Left colon (tissue), 2 donors: ENCODE results near the gene RAD51B. TPM values are rescaled to one million over a fixed set of nuclear protein-coding genes. Genes with fewer than 3 reads are reported as not detected.

Experiments
- ATAC-seq: fragments of 200-7000 bp; cut with Tn5 transposase; one replicate; pipeline ENCODE4 v1.9.1; 2020; ENCODE audit warnings: mild to moderate bottlenecking, moderate library complexity
- DNase-seq, 2 donors: peaks; one replicate each; pipeline ENCODE4 v3.0.0-alpha.2; 2020
- intact Hi-C, 2 donors: fragments of 100-400 bp; cut with DNase I in 1 of 2; cut with micrococcal nuclease in 1 of 2; formaldehyde crosslinking; loops; one replicate each; pipeline versions ENCODE4 v1.11.2 to v1.14.0; 2022; cut with DNase I, micrococcal nuclease
- total RNA-seq, 2 donors: library from RNA; stranded (reverse); fragmentation: NEBNext Ultra II Directional; extraction: Animal tissue kit (Norgen Biotek cat#: 25700); gene quantifications; one replicate each; pipeline ENCODE4 v1.2.1, GENCODE V29; 2021
- donor health status: DM: no; HTN: no; CAD: no.
- donor health status: DM: yes; HTN: yes; CAD: no.

The RAD51B gene
- total RNA-seq, 2 donors from 2014 or later: 13.7 to 16.8 TPM

- intact Hi-C loops: no loop called here
- DNase-seq (no peak), ATAC-seq (no peak)
Measured at GRCh38 chr14:68357777-68358176, 538.2 kb downstream of the RAD51B start.

DNA sequence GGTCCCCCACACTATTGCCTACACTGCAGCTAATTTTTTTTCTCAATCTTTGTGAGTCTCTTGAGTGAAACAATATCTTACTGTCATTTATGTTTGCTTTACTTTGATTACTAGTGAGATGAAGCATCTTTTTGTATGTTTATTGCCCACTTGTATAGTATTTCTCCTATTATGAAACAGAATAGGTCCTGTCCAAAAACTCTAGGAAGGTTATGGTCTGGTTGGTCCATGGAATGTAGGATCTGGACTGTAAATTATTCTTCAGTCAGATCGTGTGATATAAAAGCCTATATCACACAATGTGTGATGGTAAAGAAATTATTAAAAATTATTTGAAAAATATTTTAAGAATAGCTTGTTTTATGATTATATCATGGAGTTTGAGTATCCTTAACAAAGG is 538.9 kb downstream of the RAD51B start:
- ATAC-seq (no peak), DNase-seq (no peak)
- intact Hi-C loops: no loop called here

GRCh38 chr14:68359022-68359836 is 539.6 kb downstream of the RAD51B start:
- DNase-seq: no peak
- intact Hi-C loops: no loop called here
- ATAC-seq: no peak

GRCh38 chr14:68359837-68360552 is 540.4 kb downstream of the RAD51B start:
- ATAC-seq: peak; percentile 99
- intact Hi-C loops: no loop called here

GRCh38 chr14:68361231-68361630 is 541.7 kb downstream of the RAD51B start:
- intact Hi-C loops: no loop called here
- DNase-seq (no peak), ATAC-seq (no peak)

More at GRCh38 chr14:68359837-68360552, 540.4 kb downstream of the RAD51B start:
- peak; percentile 81 to 93 for DNase-seq

DNA sequence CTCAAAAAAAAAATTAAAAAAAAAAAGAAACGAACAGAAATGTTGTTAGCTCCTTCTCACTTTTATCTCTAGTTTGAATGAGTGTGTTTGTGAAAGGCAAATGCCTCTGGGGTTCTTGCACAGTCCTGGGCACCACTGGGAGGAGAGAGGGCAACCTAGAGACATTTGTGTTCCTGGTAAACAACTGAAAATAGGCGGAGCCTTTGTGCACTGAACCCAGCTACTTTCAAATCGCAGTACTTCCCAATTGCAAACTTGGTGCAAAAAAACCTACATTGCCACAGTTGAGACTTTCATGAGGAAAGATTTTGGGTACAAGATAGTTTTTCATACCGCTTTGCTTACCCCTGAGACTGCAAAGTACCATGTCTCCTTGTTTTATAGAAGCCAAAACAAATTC is 543.3 kb downstream of the RAD51B start:
- DNase-seq (no peak), ATAC-seq (no peak)
- intact Hi-C loops: no loop called here

DNA sequence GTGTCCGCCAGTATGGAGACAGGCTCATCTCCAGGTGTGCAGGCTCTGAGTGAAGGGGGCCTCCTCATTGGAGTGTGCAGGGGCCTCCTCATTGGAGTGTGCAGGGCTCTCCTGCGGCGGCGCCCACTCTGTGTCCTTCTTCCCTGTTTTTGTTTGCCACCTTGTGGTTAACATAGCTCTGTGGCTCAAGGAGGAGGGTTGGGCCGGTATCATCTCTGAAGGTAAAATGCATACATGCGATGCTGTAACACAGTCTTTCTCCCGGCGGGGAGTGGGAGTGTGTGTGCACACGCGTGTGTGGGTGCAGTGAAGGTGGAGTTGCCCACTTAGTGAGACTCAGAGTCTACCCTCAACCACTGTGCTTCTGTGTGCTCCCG is 543.9 kb downstream of the RAD51B start:
- DNase-seq: no peak
- no peak for ATAC-seq
- intact Hi-C loops: no loop called here

DNA sequence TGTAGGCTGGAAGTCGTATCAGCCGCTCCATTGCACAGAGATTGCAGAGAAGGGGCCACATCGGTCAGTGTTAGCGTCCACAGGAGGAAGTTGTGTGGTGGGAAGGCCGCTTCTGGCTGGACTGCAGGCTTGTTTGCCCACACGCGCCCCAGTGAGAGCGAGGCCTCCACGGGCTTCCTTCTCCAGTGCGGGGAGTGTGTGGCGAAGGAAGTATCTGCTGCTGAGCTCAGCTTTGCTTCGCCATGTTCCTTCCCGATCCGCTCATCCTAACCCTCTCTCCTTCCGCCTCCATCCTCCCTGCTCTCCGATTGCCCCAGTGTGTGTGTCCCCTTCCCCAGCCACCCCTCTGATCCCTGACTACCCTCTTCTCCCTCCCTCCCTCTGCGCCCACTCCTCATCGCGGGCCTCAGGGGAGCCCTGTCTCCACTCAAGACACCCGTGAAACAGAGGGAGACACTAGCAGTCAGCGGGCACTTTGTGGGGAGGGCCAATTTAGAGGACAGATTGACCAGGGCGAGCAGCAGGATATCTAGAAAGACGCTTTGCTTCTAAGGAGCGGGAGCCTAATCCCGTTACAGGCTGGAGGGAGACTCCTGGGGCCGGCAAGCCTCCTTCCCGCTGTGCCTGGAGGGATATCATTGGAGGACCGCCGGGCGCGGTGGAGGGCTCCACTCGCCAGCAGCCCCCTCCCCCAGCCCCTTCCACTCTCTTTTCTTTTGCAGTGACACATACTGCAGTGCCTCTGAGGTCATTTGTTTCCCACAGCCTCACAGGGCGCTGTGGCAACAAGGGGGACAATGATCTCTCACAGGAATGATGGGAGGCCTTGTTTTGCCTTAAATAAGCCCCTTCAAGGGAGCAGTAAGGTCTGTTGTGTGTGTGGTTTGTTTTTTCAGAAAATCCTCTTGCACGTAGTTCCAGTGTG is 544.5 kb downstream of the RAD51B start:
- intact Hi-C loops: no loop called here
- DNase-seq: peak; percentile 26 to 48
- ATAC-seq: no peak

GRCh38 chr14:68364792-68365192 is 545.2 kb downstream of the RAD51B start:
- DNase-seq (no peak), ATAC-seq (no peak)
- intact Hi-C loops: no loop called here

- DNase-seq (no peak), ATAC-seq (no peak)
- intact Hi-C loops: no loop called here
Measured at GRCh38 chr14:68365228-68365627, 545.6 kb downstream of the RAD51B start.

GRCh38 chr14:68366656-68367055 is 547.1 kb downstream of the RAD51B start:
- DNase-seq: no peak
- intact Hi-C loops: no loop called here
- no peak for ATAC-seq

- intact Hi-C loops: no loop called here
- DNase-seq (no peak), ATAC-seq (no peak)
Measured at GRCh38 chr14:68367536-68367935, 548.0 kb downstream of the RAD51B start.

GRCh38 chr14:68368850-68369249 is 549.3 kb downstream of the RAD51B start:
- ATAC-seq: no peak
- intact Hi-C loops: no loop called here
- no peak for DNase-seq

DNA sequence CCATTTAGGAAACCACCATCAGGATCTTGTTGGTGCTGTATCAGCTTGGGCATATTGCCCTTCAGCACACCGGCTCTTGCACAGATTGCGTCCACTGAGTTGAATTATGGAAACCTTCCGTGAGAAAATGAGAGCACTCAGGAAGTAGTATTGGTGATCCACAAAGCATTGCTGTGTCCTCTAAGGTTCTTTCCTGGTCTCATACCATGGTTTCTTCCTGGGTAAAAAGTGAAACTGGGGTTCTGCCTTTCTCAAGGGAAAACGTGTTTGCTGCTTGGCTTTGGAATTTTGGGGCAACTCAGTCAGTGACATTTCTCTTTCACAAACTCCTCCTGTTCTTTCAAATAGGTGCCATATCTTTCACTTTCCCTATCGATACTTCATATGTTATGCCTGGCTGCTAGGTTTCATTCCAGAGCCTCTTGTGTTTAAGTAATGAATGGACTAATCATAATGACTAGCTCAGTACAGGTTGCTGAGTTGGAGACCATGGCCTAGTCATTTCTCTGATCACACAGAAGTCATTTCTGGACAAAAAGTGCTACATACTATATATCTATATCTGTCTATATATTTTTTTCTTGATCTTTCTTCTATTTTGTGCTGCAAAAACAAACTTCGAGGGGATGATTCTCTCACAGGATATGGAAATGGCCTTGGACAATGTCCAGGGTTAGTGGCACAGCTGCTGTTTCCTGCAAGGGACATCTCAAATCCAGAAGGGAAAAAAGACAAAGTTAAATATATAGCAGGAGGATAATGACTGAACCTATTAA is 549.9 kb downstream of the RAD51B start:
- DNase-seq (no peak), ATAC-seq (no peak)
- intact Hi-C loops: no loop called here

- no peak for DNase-seq
- no peak for ATAC-seq
- intact Hi-C loops: no loop called here
Measured at GRCh38 chr14:68370057-68370360, 550.4 kb downstream of the RAD51B start.

DNA sequence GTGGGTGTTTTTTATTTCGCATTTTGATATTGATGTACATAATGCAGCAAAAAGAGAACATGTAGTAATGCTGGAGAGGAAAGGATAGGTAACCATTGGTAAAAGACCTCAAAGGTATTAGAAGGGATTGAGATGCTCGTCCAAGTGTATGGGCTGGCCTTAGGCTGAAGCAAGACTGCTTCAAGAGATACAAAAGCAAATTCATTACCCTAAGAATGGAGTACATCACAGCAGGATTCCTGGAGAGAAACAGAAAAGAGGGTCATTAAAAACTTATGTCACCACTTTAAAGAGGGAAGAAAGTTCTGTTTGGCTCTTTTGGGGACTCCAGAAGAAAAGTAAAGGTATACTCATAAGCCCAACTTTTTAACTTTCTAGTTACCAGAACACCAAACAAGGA is 552.8 kb downstream of the RAD51B start:
- intact Hi-C loops: no loop called here
- no peak for ATAC-seq
- no peak for DNase-seq

GRCh38 chr14:68373124-68373646 is 553.6 kb downstream of the RAD51B start:
- ATAC-seq: no peak
- DNase-seq: no peak
- intact Hi-C loops: no loop called here

DNA sequence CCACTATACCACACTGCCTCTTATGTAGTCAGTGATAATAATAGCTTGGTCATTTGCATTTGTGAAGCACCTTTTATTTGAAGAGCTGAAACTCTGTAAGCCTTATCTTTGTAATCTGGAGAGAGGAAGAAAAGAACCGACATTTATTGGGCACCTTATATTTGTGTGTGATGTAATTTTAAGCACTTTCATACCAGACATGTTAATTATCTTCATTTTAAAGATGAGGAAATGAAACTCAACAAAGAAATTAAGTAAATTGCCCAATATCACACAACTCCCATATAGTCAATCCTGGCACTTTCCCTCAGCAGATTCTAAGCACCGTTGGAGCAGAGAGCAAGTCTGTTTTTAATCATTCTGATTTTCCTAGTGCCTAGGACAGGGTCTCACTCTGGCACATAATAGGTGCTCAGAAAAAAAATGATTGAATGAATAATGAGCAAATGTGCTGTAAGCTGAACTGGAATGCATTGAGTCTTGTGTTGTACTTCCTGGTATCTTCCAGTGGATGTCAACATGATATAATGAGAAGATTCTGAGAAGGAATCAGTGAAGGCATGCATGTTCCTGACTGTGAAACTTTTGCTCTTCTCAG is 554.4 kb downstream of the RAD51B start:
- no peak for ATAC-seq
- DNase-seq: no peak
- intact Hi-C loops: no loop called here
